GM21423 (cell line): ENCODE measurements around the gene SMG6.
A peak's percentile ranks its signal among the peaks of the same experiment; 100 is the strongest.
"Not testable (repeated sequence)": the region's sequence is repeated elsewhere in the genome, so short reads cannot be mapped to it uniquely, and the experiment has no call there.

Source experiments
- ATAC-seq: cut with Tn5 transposase; IDR thresholded peaks from one replicate; pipeline ENCODE4 v1.9.1; 2021; ENCODE audit warnings: mild to moderate bottlenecking, moderate library complexity; ENCODE audit not compliant: unreplicated experiment

The SMG6 gene

DNA sequence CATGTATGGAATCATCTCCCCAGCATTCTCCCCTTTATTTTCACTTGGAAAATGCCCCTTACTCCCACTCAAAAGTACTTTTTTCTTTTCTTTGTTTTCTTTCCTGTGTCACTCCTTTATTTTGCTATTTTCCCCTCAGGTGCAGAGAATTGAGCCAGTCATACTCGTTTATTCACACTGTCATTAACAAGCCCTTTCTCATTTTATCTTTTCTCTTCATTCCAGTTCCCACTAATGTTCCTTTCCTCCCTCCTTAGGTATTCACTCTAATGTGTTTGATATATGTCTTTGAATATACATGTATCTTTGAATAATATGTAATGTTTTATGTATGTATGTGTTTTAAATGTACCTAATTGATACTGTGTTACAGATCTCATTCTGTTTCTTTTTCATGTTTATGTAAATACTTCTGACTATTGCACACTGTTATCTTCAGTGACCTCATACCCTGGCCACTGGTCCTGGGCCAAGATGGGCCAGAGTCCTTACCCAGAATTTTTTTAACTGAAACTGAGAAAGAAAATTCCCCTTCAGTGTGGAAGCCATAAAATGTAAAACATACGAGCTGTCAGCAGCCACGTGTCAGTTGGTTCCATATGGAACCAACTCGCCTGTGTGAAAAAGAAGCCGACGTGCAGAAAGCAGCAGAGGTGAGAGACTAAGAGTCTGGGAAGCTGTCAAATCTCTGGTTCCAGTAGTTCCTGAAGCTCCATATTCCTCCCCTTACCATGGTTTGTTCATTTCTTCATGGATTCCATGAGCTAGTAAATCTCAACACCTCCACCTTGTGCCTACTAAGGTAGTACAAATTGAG lies 6.0 kb upstream of the SMG6 start:
- ATAC-seq, result no peak

DNA sequence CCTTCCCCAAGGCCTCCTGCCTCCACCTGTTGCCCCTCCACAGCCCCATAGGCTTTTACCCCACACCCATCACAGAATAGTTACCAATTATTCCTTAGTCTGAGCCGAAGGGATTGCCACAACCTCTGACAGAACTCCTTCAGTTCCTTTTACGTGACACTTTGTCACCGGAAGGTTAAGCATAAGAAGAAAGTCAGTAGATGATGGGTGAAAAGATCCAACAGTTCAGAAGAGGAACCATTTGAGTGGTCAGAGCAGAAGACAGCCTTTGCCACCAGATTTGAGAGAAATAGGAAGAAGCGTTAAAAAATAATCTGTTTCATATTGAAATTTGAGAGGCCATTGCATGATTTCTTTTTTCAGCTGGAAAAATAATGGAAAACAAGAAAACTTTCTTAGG lies 1.3 kb upstream of the SMG6 start:
- ATAC-seq, result no peak

DNA sequence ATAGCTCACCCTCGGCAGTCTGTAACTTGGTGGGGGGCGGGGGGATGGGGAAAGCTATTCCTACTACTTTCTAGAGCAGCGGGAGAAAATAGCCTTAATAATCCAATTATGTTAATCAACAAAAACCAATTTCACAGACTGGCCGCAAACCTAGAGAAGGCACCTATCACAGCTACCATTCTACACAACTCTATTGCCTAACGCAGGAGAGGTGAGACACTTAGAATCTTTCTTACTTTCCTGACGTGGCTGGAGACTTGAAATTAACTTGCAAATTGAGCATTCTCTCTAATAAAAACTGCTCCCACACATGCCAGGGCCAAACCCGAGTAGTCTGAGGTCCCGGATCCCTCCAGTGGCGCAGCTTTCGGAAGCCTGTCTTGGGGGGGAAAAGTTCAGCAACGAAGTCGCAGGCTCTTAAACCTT lies 794 bp downstream of the SMG6 start:
- ATAC-seq, result peak; percentile 7

DNA sequence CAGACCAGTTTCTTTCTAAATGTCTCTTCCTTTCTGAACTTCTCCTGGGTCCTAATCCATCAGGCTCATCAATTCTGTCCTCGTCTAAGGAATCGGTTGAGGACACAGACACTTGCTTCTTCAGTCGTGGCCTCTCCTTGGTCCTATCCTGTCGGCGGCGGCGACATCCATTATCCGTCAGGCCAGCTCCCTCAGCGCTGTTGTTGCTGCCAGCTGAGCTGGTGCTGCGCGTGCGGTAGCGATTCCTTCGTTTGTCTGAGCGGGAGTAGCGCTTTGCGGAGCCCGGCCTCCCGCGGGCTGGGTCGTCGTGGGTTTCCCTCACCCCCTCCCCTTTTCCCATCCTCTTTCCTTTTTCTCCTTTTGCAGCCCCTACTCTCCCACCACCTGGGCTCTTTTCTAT lies 3.8 kb downstream of the SMG6 start:
- ATAC-seq, result no peak

DNA sequence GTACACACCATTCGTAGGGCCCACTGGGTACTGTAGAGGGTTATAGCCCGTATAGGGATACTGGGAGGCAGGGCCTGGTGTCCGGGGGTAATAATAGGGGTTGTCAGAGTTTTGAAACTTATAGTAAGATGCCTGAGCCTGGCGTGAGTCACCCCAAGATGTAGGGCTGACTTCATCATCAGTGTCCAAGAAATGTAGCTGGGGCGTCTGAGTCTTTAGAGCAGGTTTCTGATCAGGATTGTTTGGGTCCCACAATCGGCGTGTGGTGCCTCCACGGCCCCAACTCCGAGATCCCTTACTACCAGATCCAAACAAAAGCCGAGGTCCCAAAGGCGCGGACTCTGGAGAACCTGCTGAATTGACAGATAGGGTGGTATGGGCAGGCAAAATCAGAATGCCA lies 4.4 kb downstream of the SMG6 start:
- ATAC-seq, result no peak

DNA sequence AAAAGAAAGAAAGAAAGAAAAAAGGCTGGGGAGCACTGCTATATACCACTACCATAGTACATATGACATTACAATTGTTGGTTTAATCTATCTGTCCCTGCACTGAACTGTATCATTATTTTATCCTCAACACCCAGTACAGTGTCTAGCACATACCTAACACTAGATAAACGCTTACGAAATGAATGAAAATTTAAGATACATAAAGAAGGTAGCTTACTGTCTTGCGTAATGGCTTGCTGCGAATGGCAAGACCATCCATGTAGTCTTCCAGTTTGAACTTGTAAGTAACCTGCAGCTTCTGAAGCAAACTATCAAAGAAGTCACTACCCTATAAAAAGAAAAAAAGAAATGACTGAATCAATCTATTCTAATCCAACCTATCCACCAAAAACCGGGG lies 6.6 kb downstream of the SMG6 start:
- no peak for ATAC-seq

DNA sequence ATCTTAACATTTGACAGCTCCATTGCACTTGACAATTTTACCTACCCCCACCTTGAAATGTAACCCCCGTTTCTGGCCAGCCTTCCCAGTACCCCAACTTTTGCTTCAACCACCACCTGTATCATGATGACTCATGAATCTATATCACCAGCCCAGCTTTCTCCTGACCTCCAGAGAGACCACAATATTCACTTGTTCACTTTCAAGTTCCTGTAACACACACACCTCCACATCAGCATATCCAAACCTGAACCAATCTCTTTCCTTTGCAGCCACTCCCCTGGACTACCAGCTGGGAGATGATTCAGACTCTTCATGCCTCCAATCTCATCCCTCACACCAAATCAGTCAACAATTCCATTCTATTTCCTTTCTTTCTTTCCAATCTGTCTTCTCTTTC lies 8.0 kb downstream of the SMG6 start:
- no peak for ATAC-seq

DNA sequence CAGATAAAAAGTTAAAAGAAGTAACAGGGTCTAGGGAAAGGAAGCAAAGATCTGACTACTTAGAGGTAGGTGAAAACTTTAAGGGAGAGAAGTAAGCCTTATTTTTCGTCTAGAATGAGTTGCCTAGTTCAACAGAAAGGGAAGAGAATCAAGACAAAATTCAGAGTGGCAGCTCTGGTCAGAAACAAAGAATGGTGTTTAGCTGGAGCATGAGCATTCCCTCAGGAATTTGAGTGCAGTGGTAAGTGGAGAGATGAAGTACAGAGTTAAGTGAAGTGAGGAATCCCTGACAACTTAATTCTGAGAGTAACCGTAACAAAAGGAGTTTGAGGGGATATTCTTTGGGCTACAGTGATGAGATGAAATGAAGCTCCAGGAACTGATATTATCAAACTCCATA lies 11.5 kb downstream of the SMG6 start:
- no peak for ATAC-seq

DNA sequence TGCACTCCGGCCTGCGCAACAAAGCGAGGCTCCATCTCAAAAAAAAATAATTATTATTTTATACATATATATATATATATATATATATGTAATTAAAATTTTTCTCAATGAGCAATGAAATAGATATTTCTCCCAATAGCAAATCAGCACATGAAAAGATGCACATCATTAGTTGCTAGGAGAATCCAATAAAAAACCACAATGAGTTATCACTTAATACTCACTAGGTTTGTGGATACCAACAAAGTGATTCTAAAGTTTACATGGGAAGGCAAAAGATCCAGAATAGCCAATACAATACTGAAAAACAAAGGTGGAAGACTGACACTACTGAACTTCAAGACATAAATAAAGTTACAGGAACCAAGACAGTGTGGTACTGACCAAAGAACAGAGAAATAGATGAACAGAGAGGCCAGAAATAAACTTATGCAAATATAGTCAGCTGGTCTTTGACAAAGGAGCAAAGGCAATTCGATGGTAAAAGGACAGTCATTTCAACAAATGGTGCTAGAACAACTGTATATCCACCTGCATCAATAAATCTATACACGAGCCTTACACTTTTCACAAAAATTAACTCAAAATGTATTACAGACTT lies 13.6 kb downstream of the SMG6 start:
- ATAC-seq, result no peak

DNA sequence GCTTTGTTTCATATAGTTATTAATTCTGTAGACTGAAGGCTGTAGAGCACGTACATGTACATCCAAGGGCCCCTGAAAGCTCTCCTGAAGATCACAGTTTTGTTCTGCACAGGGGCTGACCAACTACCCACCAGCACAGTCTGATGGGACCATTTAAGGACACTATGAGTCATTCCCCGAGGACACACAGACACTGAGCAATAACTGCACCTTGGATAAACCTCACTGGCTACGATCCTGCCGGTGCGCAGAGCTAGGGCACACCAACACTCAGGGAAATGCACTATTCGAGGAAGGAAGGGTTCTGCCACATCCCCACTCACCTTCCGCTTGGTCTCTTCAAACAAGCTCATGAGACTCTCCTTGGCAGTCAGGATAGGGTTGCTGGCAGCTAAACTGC lies 20.3 kb downstream of the SMG6 start:
- no peak for ATAC-seq

DNA sequence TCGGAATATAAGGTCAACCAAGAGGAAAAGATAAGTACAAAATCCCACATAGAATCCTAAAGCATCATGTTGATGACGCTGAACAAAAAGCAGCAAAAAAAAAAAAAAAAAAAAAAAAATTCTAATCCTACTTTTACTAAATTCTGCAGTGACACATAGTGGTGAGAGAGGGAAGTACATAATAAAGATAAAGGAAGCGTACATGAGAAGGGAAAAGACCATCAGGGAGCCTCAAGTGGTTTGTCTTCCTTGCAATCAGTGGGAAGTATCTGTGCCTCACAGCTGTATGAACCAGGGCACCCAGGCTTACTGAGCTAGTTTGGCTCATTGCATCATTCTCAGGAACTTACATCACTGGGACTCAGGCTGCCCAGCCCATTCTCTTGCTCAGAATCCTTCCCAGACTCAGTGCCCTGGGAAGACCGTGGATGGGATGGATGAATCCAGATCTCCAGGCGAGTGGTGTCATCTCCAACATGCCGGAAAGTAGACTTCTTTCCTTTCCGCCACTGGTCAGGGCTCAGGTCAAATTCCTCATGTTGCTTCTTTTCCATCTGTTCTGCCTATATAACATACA lies 21.2 kb downstream of the SMG6 start:
- no peak for ATAC-seq

DNA sequence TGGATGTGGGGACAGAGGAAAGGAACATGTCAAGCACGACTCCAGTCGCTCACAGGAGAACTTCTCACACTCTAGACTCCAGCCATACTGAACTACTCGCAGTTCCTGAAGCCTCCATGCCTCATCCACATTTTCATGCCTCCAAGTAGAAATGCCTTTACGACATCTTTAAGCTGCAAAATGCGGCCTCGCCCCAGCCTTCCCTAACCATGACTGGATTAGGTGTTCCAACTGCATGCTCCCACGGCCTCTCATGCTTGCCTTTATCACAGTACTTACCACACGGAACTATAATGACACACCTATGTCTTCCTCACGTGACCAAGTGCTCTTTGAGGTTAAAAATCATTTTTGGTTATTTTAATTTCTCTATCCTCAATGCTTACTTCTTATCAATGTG lies 23.9 kb downstream of the SMG6 start:
- ATAC-seq, result no peak

DNA sequence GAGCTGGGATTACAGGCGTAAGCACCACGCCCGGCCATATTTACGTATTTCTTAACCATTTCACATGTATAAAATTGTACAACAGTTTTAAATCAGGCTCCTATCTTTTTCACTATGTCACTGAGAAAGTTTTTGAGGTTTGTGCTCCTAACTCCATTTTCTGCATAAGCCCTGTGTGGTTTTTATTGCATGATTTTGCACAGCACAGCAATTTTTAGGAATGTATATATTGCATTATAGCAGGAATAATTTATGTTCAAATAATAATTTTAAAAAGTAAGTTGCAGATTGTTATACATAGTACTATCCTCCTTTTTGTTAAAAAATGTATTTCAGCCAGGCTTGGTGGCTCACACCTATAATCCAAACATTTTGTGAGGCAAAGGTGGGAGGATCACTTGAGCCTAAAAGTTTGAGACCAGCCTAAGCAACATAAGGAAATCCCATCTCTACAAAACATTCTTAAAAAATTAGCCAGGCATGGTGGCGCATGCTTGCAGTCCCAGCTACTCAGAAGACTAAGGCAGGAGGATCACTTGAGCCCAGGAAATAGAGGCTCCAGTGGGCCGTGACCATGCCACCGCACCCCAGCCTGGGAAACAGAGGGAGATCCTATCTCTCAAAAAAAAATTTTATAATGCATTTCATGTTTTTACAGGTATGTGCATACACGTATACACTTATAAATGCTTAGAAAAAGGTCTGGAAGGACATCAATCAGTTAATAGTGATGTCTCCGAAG lies 26.0 kb downstream of the SMG6 start:
- ATAC-seq, result no peak

DNA sequence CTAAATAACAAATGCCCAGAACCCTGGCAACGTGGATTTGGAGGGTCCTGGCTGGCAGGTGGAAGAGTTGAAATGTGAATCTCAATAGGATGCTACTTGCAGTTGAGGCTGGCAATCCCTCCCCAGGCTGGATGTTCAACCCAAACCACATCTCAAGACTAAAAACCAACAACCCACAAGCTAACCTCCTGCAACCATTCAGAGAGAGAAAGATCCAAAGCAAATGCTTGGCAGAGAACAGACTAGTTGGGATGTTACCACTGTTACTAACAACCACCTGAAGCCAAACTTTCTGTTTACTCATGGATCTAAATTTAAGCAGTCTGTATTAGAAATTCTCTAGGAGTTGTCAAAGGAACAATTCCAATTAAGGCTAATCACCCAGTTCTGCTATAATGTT lies 27.9 kb downstream of the SMG6 start:
- ATAC-seq, result no peak

DNA sequence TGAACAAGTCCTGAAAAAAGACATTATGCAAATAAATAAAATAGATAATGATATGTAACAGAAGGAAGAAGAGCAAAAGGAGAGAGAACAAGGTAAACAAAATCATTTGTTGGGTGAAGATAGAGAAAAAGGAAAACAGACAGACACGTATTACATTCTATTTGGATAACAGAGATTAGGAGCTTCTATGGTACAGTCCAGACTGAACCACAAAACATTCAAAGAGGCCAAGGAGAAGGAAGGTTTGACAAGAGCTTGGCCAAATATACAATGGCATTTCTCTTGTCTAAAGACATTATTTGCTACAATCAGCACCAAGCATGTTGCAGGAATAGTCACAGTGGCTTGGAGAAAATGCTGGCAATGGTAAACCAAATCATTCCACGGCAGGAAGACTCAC lies 29.2 kb downstream of the SMG6 start:
- no peak for ATAC-seq

DNA sequence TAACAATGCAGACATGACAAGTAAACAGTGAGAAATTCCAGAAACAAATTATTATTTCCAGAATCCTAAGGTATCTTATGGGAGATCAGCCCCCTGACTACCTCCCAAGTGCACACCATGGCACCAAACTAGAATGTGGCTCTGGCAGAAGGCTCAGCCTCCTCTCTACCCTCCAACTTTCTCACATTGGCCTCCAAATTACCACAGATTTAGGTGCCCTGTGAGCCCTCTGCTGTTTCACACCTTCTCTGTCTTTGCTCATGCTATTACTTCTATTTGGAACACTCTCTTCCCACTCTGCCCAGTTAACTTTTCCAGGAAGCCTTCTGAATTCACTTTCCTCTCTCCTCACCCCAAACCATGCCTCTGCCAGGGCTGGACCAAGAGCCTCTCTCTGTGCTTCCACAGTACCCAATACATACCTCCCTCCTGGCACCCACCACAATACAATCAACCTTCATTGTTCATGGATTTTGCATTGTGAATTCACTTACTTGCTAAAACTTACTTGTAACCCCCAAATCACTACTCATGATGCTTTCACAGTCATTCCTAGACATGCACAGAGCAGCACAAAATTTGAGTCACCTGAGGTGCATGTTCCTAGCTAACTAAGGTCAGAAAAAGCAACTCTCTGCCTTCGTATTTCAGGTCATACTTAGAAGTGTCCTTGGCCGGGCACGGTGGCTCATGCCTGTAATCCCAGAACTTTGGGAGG lies 31.4 kb downstream of the SMG6 start:
- no peak for ATAC-seq

DNA sequence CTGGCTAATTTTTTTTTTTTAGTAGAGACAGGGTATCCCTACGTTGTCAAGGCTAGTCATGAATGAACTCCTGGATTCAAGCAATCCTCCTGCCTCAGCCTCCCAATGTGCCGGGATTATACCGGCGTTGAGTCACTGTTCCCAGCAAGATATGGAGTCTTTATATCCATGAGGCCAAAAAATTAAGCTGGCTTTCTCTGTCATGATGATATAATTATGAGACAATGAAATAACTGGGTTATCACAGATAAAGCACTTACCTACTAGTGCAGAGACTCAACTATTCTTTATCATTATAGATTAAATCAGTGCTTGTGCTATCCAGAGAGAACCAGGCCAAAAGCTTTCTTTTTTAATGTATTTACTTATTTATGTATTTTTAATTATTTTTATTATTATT lies 36.2 kb downstream of the SMG6 start:
- ATAC-seq, result no peak

DNA sequence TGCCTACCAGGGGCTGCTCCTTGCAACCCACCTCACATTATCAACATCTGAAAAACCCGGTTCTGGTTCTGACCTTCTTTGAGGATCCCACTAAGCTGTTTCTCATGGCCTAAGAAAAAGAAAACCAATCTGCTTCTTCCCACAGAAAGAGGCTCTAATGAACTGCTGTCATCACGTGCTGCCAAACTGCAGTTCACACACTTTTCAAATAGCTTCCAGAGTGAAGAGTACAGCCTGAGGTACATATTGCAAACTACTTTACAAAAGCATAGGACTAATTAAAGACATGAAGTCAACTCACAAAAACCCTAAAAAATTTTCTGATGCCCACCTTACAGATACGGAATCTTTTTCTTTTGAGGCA lies 36.7 kb downstream of the SMG6 start:
- peak; percentile 7 for ATAC-seq

DNA sequence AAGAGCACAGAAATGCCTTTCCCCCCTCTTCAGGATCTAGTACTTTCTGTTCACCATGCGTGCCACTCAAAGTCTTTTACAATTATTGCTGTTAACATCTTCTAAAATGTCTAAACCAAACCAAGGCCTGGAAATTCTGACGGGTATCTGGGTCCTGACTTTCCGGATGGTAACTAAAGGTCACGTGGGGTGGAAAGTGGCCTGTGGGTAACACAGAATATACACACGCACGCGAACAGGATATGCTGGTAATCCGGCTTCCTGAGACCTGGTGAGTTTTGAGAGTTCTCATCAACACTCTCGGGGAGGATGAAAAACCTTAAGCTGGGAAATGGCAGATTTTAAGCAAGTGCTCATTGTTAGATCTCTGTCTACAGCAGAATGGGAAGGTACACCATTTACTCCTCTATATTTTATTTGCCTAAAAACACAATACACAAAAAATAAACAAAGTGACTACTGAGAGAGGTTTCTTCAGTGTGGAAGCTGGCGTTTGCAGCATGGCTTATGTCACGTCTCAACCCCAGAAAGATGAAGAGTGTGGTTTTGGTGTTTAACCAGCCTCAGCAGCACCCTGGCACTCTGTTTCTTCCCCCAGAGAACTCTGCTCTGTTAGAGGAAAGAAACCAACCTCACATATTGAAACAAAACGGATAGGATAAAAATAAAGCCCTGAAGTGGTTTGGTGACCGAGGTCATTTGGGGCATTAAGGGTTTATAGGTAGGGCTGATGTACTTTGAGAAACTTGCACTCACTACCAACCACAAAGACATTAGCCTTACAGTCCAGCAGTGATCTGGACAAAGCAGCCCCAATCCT lies 37.3 kb downstream of the SMG6 start:
- peak; percentile 78 for ATAC-seq

DNA sequence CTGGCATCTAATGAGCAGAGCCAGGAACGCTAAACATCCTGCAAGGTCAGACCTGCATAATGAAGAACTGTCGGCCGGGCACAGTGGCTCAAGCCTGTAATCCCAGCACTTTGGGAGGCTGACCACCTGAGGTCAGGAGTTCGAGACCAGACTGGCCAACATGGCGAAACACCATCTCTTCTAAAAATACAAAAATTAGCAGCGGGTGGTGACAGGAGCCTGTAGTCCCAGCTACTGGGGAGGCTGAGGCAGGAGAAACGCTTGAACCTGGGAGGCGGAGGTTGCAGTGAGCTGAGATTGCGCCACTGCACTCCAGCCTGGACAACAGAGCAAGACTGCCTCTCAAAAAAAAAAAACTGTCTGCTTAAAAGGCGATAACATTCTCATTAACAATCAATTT lies 38.4 kb downstream of the SMG6 start:
- not testable (repeated sequence) for ATAC-seq
